K562 (cell line): ENCODE measurements around the gene PPP1R9B. TPM values are rescaled to one million over a fixed set of nuclear protein-coding genes. Genes with fewer than 3 reads are reported as not detected.

ENCODE experiments used
- ATAC-seq: fragments of 200-7000 bp; cut with Tn5 transposase; 3 replicates; pipeline ENCODE4 v1.9.1; 2020; ENCODE audit warnings: moderate library complexity
- BruUV-seq: library from RNA; stranded (reverse); fragments of 400-500 nt; replicated peaks from 2 replicates; lab custom pipeline; 2021; lab: Mats Ljungman, UMichigan
- CTCF ChIA-PET: fragments of 300-600 bp; formaldehyde crosslinking; extraction: SDS; loops from one replicate; lab custom pipeline; 2021; ENCODE audit warnings: low intra/inter-chr PET ratio; lab: Yijun Ruan, JAX
- POLR2A ChIA-PET: fragments of 300-600, 350-650 bp; sonication (Branson Sonifier 250); formaldehyde crosslinking; extraction: SDS; loops from one replicate; lab custom pipeline; 2021; ENCODE audit warnings: antibody characterized with exemption, inconsistent platforms; lab: Yijun Ruan, JAX
- DNase-seq, 4 experiments: peaks; one replicate each; pipeline versions ENCODE4 v3.0.0 to v3.0.0-alpha.2; 2011 to 2018; ENCODE audit warnings: low spot score in 3 of 4, mixed read lengths in 3 of 4; ENCODE audit errors: extremely low read depth in 1 of 4
- FAIRE-seq: peaks from 2 replicates; lab custom pipeline; 2011; peaks lifted over from hg19 to GRCh38; lab: Jason Lieb, UNC
- H2AFZ ChIP-seq: 2 replicates; pipeline ENCODE4 v1.6.0; 2011; ENCODE audit warnings: low read depth, low read length, control low read depth, inconsistent platforms
- H3K27ac ChIP-seq: fragments of 200-600 bp; 3 replicates; pipeline ENCODE4 v1.8.0; 2011; ENCODE audit warnings: low read depth, mild to moderate bottlenecking, control low read depth, inconsistent platforms, low read length, moderate library complexity, mixed read lengths; ENCODE audit errors: extremely low read depth
- H3K27me3 ChIP-seq, 2 experiments: fragments of 300-600 bp in 1 of 2; 2 replicates in 1 of 2; 3 replicates in 1 of 2; pipeline versions ENCODE4 v1.6.0 to v1.8.0; 2011; ENCODE audit warnings: inconsistent platforms in 2 of 2, low read length in 2 of 2, mild to moderate bottlenecking in 1 of 2, mixed read lengths in 1 of 2, moderate library complexity in 1 of 2; ENCODE audit not compliant: control insufficient read depth in 2 of 2, insufficient read depth in 2 of 2
- H3K36me3 ChIP-seq: fragments of 300-600 bp; 3 replicates; pipeline ENCODE4 v1.8.0; 2011; ENCODE audit warnings: mild to moderate bottlenecking, low read length, inconsistent platforms; ENCODE audit not compliant: control insufficient read depth, insufficient read depth
- H3K4me1 ChIP-seq, 2 experiments: fragments of 200-600 bp in 1 of 2; replicated peaks in 1 of 2; 2 replicates in 1 of 2; 3 replicates in 1 of 2; pipeline versions ENCODE4 v1.5.1 to v1.8.0; 2011; ENCODE audit warnings: inconsistent platforms in 2 of 2, low read length in 2 of 2, mild to moderate bottlenecking in 1 of 2, mixed read lengths in 1 of 2, moderate library complexity in 1 of 2; ENCODE audit not compliant: control insufficient read depth in 2 of 2, insufficient read depth in 2 of 2
- H3K4me2 ChIP-seq: 2 replicates; pipeline ENCODE4 v1.6.1; 2011; ENCODE audit warnings: low read length, control low read depth, inconsistent platforms, mixed read lengths; ENCODE audit not compliant: insufficient read depth
- H3K4me3 ChIP-seq: fragments of 200-600 bp; sonication (generic), shearing (Covaris generic); 2 replicates; pipeline ENCODE4 v1.5.1; 2016; ENCODE audit warnings: control low read depth, inconsistent platforms
- H3K79me2 ChIP-seq: fragments of 200-600 bp; 3 replicates; pipeline ENCODE4 v1.8.0; 2011; ENCODE audit warnings: low read length, inconsistent platforms; ENCODE audit not compliant: control insufficient read depth, insufficient read depth
- H3K9ac ChIP-seq, 2 experiments: 2 replicates each; pipeline versions ENCODE4 v1.6.0 to v1.6.1; 2011; ENCODE audit warnings: low read depth in 2 of 2, low read length in 2 of 2, control low read depth in 1 of 2, inconsistent platforms in 1 of 2, mild to moderate bottlenecking in 1 of 2, mixed read lengths in 1 of 2; ENCODE audit not compliant: insufficient read depth in 1 of 2
- H3K9me1 ChIP-seq: one replicate; pipeline ENCODE4 v1.6.0; 2011; ENCODE audit warnings: inconsistent platforms, mild to moderate bottlenecking, low read length, moderate library complexity; ENCODE audit not compliant: control insufficient read depth, insufficient read depth
- H3K9me3 ChIP-seq: replicated peaks from 2 replicates; pipeline ENCODE4 v1.5.1; 2011; ENCODE audit warnings: low read depth, low read length, inconsistent platforms; ENCODE audit not compliant: control insufficient read depth, insufficient read depth
- H4K20me1 ChIP-seq: replicated peaks from 2 replicates; pipeline ENCODE4 v1.6.1; 2011; ENCODE audit warnings: low read length, inconsistent platforms, mixed read lengths; ENCODE audit not compliant: control insufficient read depth, insufficient read depth
- ARID3A ChIP-seq: IDR thresholded peaks from 2 replicates; pipeline ENCODE4 v1.6.1; 2012; ENCODE audit warnings: low read depth, low read length, improper control_type of control experiment, borderline replicate concordance
- ETS1 ChIP-seq: conservative IDR thresholded peaks from 2 replicates; pipeline ENCODE4 v1.6.1; 2011; ENCODE audit warnings: low read depth, mild to moderate bottlenecking, low read length; ENCODE audit not compliant: control insufficient read depth
- FOXP1 ChIP-seq: sonication (generic); formaldehyde crosslinking; IDR thresholded peaks from 2 replicates; pipeline ENCODE4 v1.8.0; 2022; ENCODE audit warnings: mild to moderate bottlenecking, missing genetic modification reagents
- HDAC8 ChIP-seq: fragments of 450-650 bp; IDR thresholded peaks from 2 replicates; pipeline ENCODE4 v1.6.1; 2016; ENCODE audit warnings: mild to moderate bottlenecking, missing genetic modification characterization, moderate library complexity, missing compliant biosample characterization
- MAFK ChIP-seq: IDR thresholded peaks from 2 replicates; pipeline ENCODE4 v1.6.1; 2011; ENCODE audit warnings: low read length, improper control_type of control experiment
- MITF ChIP-seq: IDR thresholded peaks from 2 replicates; pipeline ENCODE4 v1.6.1; 2014; ENCODE audit warnings: antibody characterized with exemption
- NELFE ChIP-seq: IDR thresholded peaks from 2 replicates; pipeline ENCODE4 v1.6.1; 2011; ENCODE audit warnings: mild to moderate bottlenecking; ENCODE audit not compliant: insufficient read depth, insufficient read length
- NR2F6 ChIP-seq: fragments of 450-650 bp; formaldehyde crosslinking; IDR thresholded peaks from 2 replicates; pipeline ENCODE4 v1.4.0; 2020; ENCODE audit warnings: mild to moderate bottlenecking
- POU5F1 ChIP-seq: fragments of 150-350 bp; IDR thresholded peaks from 2 replicates; pipeline ENCODE4 v1.6.1; 2014; ENCODE audit warnings: borderline replicate concordance, low read length, low read depth, mild to moderate bottlenecking; ENCODE audit not compliant: partially characterized antibody
- SAP30 ChIP-seq: fragments of 200-600 bp; sonication (generic); IDR thresholded peaks from 2 replicates; pipeline ENCODE4 v1.6.1; 2012; ENCODE audit warnings: borderline replicate concordance, low read depth, mild to moderate bottlenecking, moderate library complexity, low read length, control low read depth, inconsistent platforms; ENCODE audit not compliant: insufficient read depth, poor library complexity, severe bottlenecking
- SIRT6 ChIP-seq: IDR thresholded peaks from one replicate; pipeline ENCODE4 v1.6.1; 2012; ENCODE audit warnings: low read depth, mild to moderate bottlenecking, control low read depth, inconsistent platforms, low read length, moderate library complexity
- SIX5 ChIP-seq, 2 experiments: IDR thresholded peaks; 2 replicates each; pipeline ENCODE4 v1.6.1; 2011; ENCODE audit warnings: low read length in 2 of 2, borderline replicate concordance in 1 of 2, low read depth in 1 of 2, mild to moderate bottlenecking in 1 of 2, moderate library complexity in 1 of 2; ENCODE audit not compliant: insufficient read depth in 1 of 2
- STAT5B ChIP-seq: fragments of 250-450 bp; sonication (Bioruptor Pico); IDR thresholded peaks from 2 replicates; pipeline ENCODE4 v1.8.0; 2021; ENCODE audit warnings: mild to moderate bottlenecking, inconsistent platforms
- TAF15 ChIP-seq: fragments of 200-400 bp; formaldehyde crosslinking; IDR thresholded peaks from 2 replicates; pipeline ENCODE4 v1.6.1; 2017; ENCODE audit warnings: mild to moderate bottlenecking, low read depth, low read length, moderate library complexity
- ZFP36 ChIP-seq: fragments of 150-350 bp; IDR thresholded peaks from 2 replicates; pipeline ENCODE4 v1.6.1; 2018; ENCODE audit warnings: low read length, low read depth; ENCODE audit not compliant: partially characterized antibody
- ZNF134 ChIP-seq: fragments of 250-450 bp; sonication (Bioruptor Pico); conservative IDR thresholded peaks from 2 replicates; pipeline ENCODE4 v1.4.0; 2020
- ZNF41 ChIP-seq: fragments of 250-450 bp; sonication (Bioruptor Pico); conservative IDR thresholded peaks from 2 replicates; pipeline ENCODE4 v1.4.0; 2020; ENCODE audit warnings: mild to moderate bottlenecking
- ZNF436 ChIP-seq: fragments of 250-450, 450-650 bp; sonication (Bioruptor Pico); formaldehyde crosslinking; IDR thresholded peaks from 2 replicates; pipeline ENCODE4 v1.7.0; 2020; ENCODE audit warnings: mild to moderate bottlenecking
- ZNF444 ChIP-seq: fragments of 250-450 bp; sonication (Bioruptor Pico); IDR thresholded peaks from 2 replicates; pipeline ENCODE4 v1.4.0; 2020; ENCODE audit warnings: mild to moderate bottlenecking, moderate library complexity
- WGBS: fragments of 100-300 bp; shearing (Covaris generic); methylation state at CpG from one replicate; pipeline ENCODE4 v1.1.6; 2016; ENCODE audit warnings: low coverage, mixed read lengths; ENCODE audit not compliant: insufficient coverage; ENCODE audit errors: missing lambda C conversion rate; 5-methylcytosine and 5-hydroxymethylcytosine counted together
- in situ Hi-C: fragments of 300-500 bp; cut with MboI; formaldehyde crosslinking; loops from 4 replicates; pipeline ENCODE4 v1.15.0; 2018; ENCODE audit warnings: inconsistent platforms, mixed read lengths
- intact Hi-C: fragments of 100-400 bp; cut with micrococcal nuclease; formaldehyde crosslinking; loops from 2 replicates; pipeline ENCODE4 v1.14.2; 2022
- polyA plus RNA-seq, 8 experiments: library from polyadenylated mRNA; depleted of rRNA in 4 of 8; stranded (reverse) in 5 of 8; unstranded in 3 of 8; fragments of >200 nt; fragmentation: Nextera tagmentation in 2 of 8; fragmentation: Illumina TruSeq in 1 of 8; extraction: Ambion mirVana in 2 of 8; extraction: Trizol in 1 of 8; gene quantifications; 2 replicates each; pipeline versions ENCODE4 v1.2.1 to v1.2.3, GENCODE V29; 2011 to 2014; ENCODE audit warnings: inconsistent platforms in 1 of 8, missing spikeins in 1 of 8
- total RNA-seq, 7 experiments: library from RNA; depleted of rRNA in 6 of 7; stranded (reverse); fragments of >200 nt in 6 of 7; fragmentation: Illumina TruSeq in 2 of 7; extraction: Trizol in 2 of 7; gene quantifications; 2 replicates each; pipeline versions ENCODE4 v1.2.1 to v1.2.3, GENCODE V29; 2011 to 2021; ENCODE audit warnings: low replicate concordance in 1 of 7

The PPP1R9B gene
- total and polyA plus RNA-seq, 9 of the 15 experiments (the other 6 are each of a cell fraction or from before 2014, with no cell fraction given), result 0.10 to 63.5 (median 24.7) TPM

GRCh38 chr17:50114401-50114800, 36.1 kb downstream of the PPP1R9B start:
- peaks cover 0 to 46% of the 10 kb centered on the region in 2 experiments for H3K4me1 ChIP-seq
- 54% methylated on average over 4 of the region's 4 CpGs for WGBS
- H3K36me3 ChIP-seq, result no peaks in the 10 kb centered on the region
- no peaks in the 10 kb centered on the region for H3K9me3 ChIP-seq
- no peak for DNase-seq
- intact Hi-C loops (loop anchor here (2.0 kb wide), 1 partner anchor 84 kb away; no protein-coding TSS in a partner anchor), in situ Hi-C loops (no loop called here)
- no peak for ATAC-seq
- CTCF ChIA-PET, result interaction anchor here (0.7 kb wide), 1 partner anchor 10 kb away, joined by 3 read pairs; no protein-coding TSS in a partner anchor
- FAIRE-seq, result no peak
- H4K20me1 ChIP-seq, result peaks cover 9% of the 10 kb centered on the region
- H3K4me3 ChIP-seq, result no peak overlapping the region
- no peak overlapping the region for H2AFZ ChIP-seq
- H3K27ac ChIP-seq, result no peak overlapping the region
- H3K9ac ChIP-seq, result no peak overlapping the region
- no peaks in the 10 kb centered on the region for H3K79me2 ChIP-seq
- BruUV-seq, result no TSS peak
- no peaks in the 10 kb centered on the region for H3K9me1 ChIP-seq
- POLR2A ChIA-PET, result interaction anchor here (0.6 to 0.9 kb wide), 3 partner anchors 9 to 231 kb away, joined by 3 to 4 read pairs (median 4); partner anchors contain the start of gene XYLT2
- no peak overlapping the region for H3K4me2 ChIP-seq
- H3K27me3 ChIP-seq, result peaks cover 16 to 25% of the 10 kb centered on the region in 2 experiments; a peak in 4 of 5 replicates
- TF ChIP-seq POU5F1, result no peak
- no peak for TF ChIP-seq ETS1
- no peak for TF ChIP-seq SIRT6
- TF ChIP-seq ZNF444 (CRISPR knock-in tag), result no peak
- TF ChIP-seq TAF15, result no peak
- TF ChIP-seq MITF, result no peak
- no peak for TF ChIP-seq NELFE
- TF ChIP-seq STAT5B, result no peak
- no peak for TF ChIP-seq SIX5 (IDR thresholded peaks at IDR 0.05; ENCODE audit: borderline replicate concordance in 1 of 2, insufficient read depth in 1 of 2, low read depth in 1 of 2, low read length in 2 of 2)
- TF ChIP-seq ZNF436 (CRISPR knock-in tag), result 0 out of 2 replicates have a peak, but pooled peaks have one; percentile 18
- TF ChIP-seq NR2F6 (CRISPR knock-in tag), result no peak
- no peak for TF ChIP-seq ZNF134
- TF ChIP-seq ARID3A, result no peak
- no peak for TF ChIP-seq HDAC8 (tag)
- no peak for TF ChIP-seq ZNF41 (CRISPR knock-in tag)
- no peak for TF ChIP-seq FOXP1 (CRISPR knock-in tag)
- TF ChIP-seq ZFP36, result peak; percentile 92
- TF ChIP-seq SAP30, result no peak
- no peak for TF ChIP-seq MAFK
